Choroid plexus epithelial cell (primary cell): ENCODE measurements around the gene DUSP11.

Experiments
- DNase-seq: peaks from one replicate; pipeline ENCODE4 v3.0.0-alpha.2; 2010; ENCODE audit warnings: low read depth
- H3K4me3 ChIP-seq: 2 replicates; pipeline ENCODE4 v1.5.1; 2011; ENCODE audit warnings: low read depth, mild to moderate bottlenecking, control low read depth, low read length, moderate library complexity
- CTCF ChIP-seq: conservative IDR thresholded peaks from 2 replicates; pipeline ENCODE4 v1.5.1; 2011; ENCODE audit warnings: low read depth, mild to moderate bottlenecking, control low read depth, inconsistent platforms, low read length, moderate library complexity

Gene DUSP11

GRCh38 chr2:73823916-73824523 is 44.1 kb upstream of the DUSP11 start:
- peak; percentile 78 for TF ChIP-seq CTCF
- H3K4me3 ChIP-seq, result no peak overlapping the region
- peak; percentile 96 for DNase-seq

- DNase-seq, result no peak
- no peak for TF ChIP-seq CTCF
- H3K4me3 ChIP-seq, result no peak overlapping the region
Measured at GRCh38 chr2:73823416-73823815, 43.5 kb upstream of the DUSP11 start.

GRCh38 chr2:73822991-73823390 is 43.1 kb upstream of the DUSP11 start:
- TF ChIP-seq CTCF, result no peak
- DNase-seq, result no peak

GRCh38 chr2:73822276-73822675 is 42.4 kb upstream of the DUSP11 start:
- TF ChIP-seq CTCF, result no peak
- no peak for DNase-seq
- no peak overlapping the region for H3K4me3 ChIP-seq

More at GRCh38 chr2:73822991-73823390, 43.1 kb upstream of the DUSP11 start:
- no peak overlapping the region for H3K4me3 ChIP-seq

GRCh38 chr2:73821669-73822068 is 41.8 kb upstream of the DUSP11 start:
- H3K4me3 ChIP-seq, result no peak overlapping the region
- no peak for DNase-seq
- no peak for TF ChIP-seq CTCF

GRCh38 chr2:73821227-73821626 is 41.3 kb upstream of the DUSP11 start:
- TF ChIP-seq CTCF, result no peak
- DNase-seq, result no peak
- no peak overlapping the region for H3K4me3 ChIP-seq

- H3K4me3 ChIP-seq, result no peak overlapping the region
- DNase-seq, result no peak
- no peak for TF ChIP-seq CTCF
Measured at GRCh38 chr2:73818296-73818695, 38.4 kb upstream of the DUSP11 start.
